Measurements from ENCODE around the gene DHCR24. TPM values are rescaled to one million over a fixed set of nuclear protein-coding genes. Genes with fewer than 3 reads are reported as not detected.

DHCR24 gene
- total RNA-seq, 1 donor from 2014 or later: 98.4 TPM

GRCh38 chr1:54865238-54866073 lies 21.5 kb downstream of the DHCR24 start:
- DNase-seq: no peak

- DNase-seq: no peak
Measured at GRCh38 chr1:54864460-54865208, 22.4 kb downstream of the DHCR24 start.

GRCh38 chr1:54863267-54863665 lies 23.7 kb downstream of the DHCR24 start:
- DNase-seq: no peak

- no peak for DNase-seq
Measured at GRCh38 chr1:54861070-54861761, 25.8 kb downstream of the DHCR24 start.

- DNase-seq: no peak
Measured at GRCh38 chr1:54859700-54860391, 27.1 kb downstream of the DHCR24 start.

- no peak for DNase-seq
Measured at GRCh38 chr1:54857746-54858561, 29.0 kb downstream of the DHCR24 start.

GRCh38 chr1:54857141-54857540 lies 29.9 kb downstream of the DHCR24 start:
- no peak for DNase-seq

- no peak for DNase-seq
Measured at GRCh38 chr1:54854381-54855020, 32.5 kb downstream of the DHCR24 start.

- DNase-seq: no peak
Measured at GRCh38 chr1:54853793-54854370, 33.1 kb downstream of the DHCR24 start.

- no peak for DNase-seq
Measured at GRCh38 chr1:54853096-54853792, 33.8 kb downstream of the DHCR24 start.

GRCh38 chr1:54851936-54852524 lies 35.0 kb downstream of the DHCR24 start:
- no peak for DNase-seq

GRCh38 chr1:54851406-54851805 lies 35.6 kb downstream of the DHCR24 start:
- no peak for DNase-seq

GRCh38 chr1:54850737-54851136 lies 36.3 kb downstream of the DHCR24 start:
- no peak for DNase-seq

- no peak for DNase-seq
Measured at GRCh38 chr1:54850069-54850730, 36.8 kb downstream of the DHCR24 start.

GRCh38 chr1:54849219-54850068 lies 37.6 kb downstream of the DHCR24 start:
- no peak for DNase-seq

- no peak for DNase-seq
Measured at GRCh38 chr1:54848134-54848948, 38.7 kb downstream of the DHCR24 start.

GRCh38 chr1:54846716-54847284 lies 40.2 kb downstream of the DHCR24 start:
- DNase-seq: no peak
